SKM-1 (cell line): Measurements from ENCODE around the gene SCIN.
"Not testable (repeated sequence)": the region's sequence is repeated elsewhere in the genome, so short reads cannot be mapped to it uniquely, and the experiment has no call there.

ENCODE experiments used
- DNase-seq: peaks from one replicate; lab custom pipeline; 2025; ENCODE audit not compliant: unreplicated experiment; lab: John Stamatoyannopoulos, UW

SCIN gene

GRCh38 chr7:12686891-12687717, 116.6 kb downstream of the SCIN start, which contains the start of gene ARL4A:
TSS of gene ARL4A (plus strand) at chr7:12687633. CDS start at chr7:12688255, 622 bp downstream.
- peak; percentile 95 for DNase-seq

GRCh38 chr7:12687718-12688171, 117.2 kb downstream of the SCIN start:
- DNase-seq = no peak

GRCh38 chr7:12688485-12689170, 118.1 kb downstream of the SCIN start:
- not testable (repeated sequence) for DNase-seq

GRCh38 chr7:12689451-12689850, 118.9 kb downstream of the SCIN start:
- DNase-seq = no peak

- DNase-seq = no peak
These were observed 119.7 kb downstream of the SCIN start for GRCh38 chr7:12690041-12690878.

- DNase-seq = not testable (repeated sequence)
These were observed 120.9 kb downstream of the SCIN start for GRCh38 chr7:12691388-12691787.

GRCh38 chr7:12692035-12692434, 121.5 kb downstream of the SCIN start:
- no peak for DNase-seq

GRCh38 chr7:12692479-12693259, 122.1 kb downstream of the SCIN start:
- no peak for DNase-seq

GRCh38 chr7:12694817-12695216, 124.3 kb downstream of the SCIN start:
- no peak for DNase-seq

GRCh38 chr7:12695965-12696364, 125.4 kb downstream of the SCIN start:
- DNase-seq = no peak

GRCh38 chr7:12699299-12699698, 128.8 kb downstream of the SCIN start:
- no peak for DNase-seq

GRCh38 chr7:12701433-12701832, 130.9 kb downstream of the SCIN start:
- DNase-seq = no peak

GRCh38 chr7:12703881-12704280, 133.4 kb downstream of the SCIN start:
- DNase-seq = no peak

- no peak for DNase-seq
These were observed 135.4 kb downstream of the SCIN start for GRCh38 chr7:12705878-12706277.

- no peak for DNase-seq
These were observed 136.5 kb downstream of the SCIN start for GRCh38 chr7:12706900-12707536.

- DNase-seq = no peak
These were observed 137.8 kb downstream of the SCIN start for GRCh38 chr7:12708314-12708713.
